GM21576 (cell line): ENCODE measurements around the gene GLP1R.

ENCODE experiments used
- ATAC-seq: cut with Tn5 transposase; IDR thresholded peaks from one replicate; pipeline ENCODE4 v1.9.1; 2021; ENCODE audit warnings: mild to moderate bottlenecking, moderate library complexity; ENCODE audit not compliant: unreplicated experiment

GLP1R gene

GRCh38 chr6:39048481-39049399 is at the start of gene GLP1R:
Gene GLP1R (plus strand): TSS chr6:39048781. CDS start chr6:39048841, 60 bp downstream.
- no peak for ATAC-seq

GRCh38 chr6:39003072-39003471 is 45.5 kb upstream of the GLP1R start:
- no peak for ATAC-seq

- no peak for ATAC-seq
These were observed 45.1 kb upstream of the GLP1R start for GRCh38 chr6:39003492-39003891.

GRCh38 chr6:39004801-39005200 is 43.8 kb upstream of the GLP1R start:
- no peak for ATAC-seq

- no peak for ATAC-seq
These were observed 42.8 kb upstream of the GLP1R start for GRCh38 chr6:39005774-39006173.

GRCh38 chr6:39007575-39007974 is 41.0 kb upstream of the GLP1R start:
- no peak for ATAC-seq

GRCh38 chr6:39008737-39009136 is 39.8 kb upstream of the GLP1R start:
- ATAC-seq: no peak

- no peak for ATAC-seq
These were observed 39.1 kb upstream of the GLP1R start for GRCh38 chr6:39009476-39009875.

GRCh38 chr6:39016839-39017546 is 31.6 kb upstream of the GLP1R start:
- no peak for ATAC-seq

- no peak for ATAC-seq
These were observed 31.1 kb upstream of the GLP1R start for GRCh38 chr6:39017547-39017880.

GRCh38 chr6:39018103-39018502 is 30.5 kb upstream of the GLP1R start:
- no peak for ATAC-seq

- no peak for ATAC-seq
These were observed 28.4 kb upstream of the GLP1R start for GRCh38 chr6:39020136-39020535.

GRCh38 chr6:39021041-39021440 is 27.5 kb upstream of the GLP1R start:
- no peak for ATAC-seq

- no peak for ATAC-seq
These were observed 26.8 kb upstream of the GLP1R start for GRCh38 chr6:39021779-39022178.

GRCh38 chr6:39026175-39026574 is 22.4 kb upstream of the GLP1R start:
- no peak for ATAC-seq

GRCh38 chr6:39029156-39030011 is 19.2 kb upstream of the GLP1R start:
- ATAC-seq: peak; percentile 47

GRCh38 chr6:39035681-39036080 is 12.9 kb upstream of the GLP1R start:
- no peak for ATAC-seq

- no peak for ATAC-seq
These were observed 11.5 kb upstream of the GLP1R start for GRCh38 chr6:39037082-39037508.

GRCh38 chr6:39037707-39038106 is 10.9 kb upstream of the GLP1R start:
- ATAC-seq: no peak

- ATAC-seq: no peak
These were observed 8.4 kb upstream of the GLP1R start for GRCh38 chr6:39040080-39040673.

- ATAC-seq: no peak
These were observed 7.5 kb upstream of the GLP1R start for GRCh38 chr6:39041072-39041471.
